Naive thymus-derived CD8-positive, alpha-beta T cell (primary cell): ENCODE results near the gene TSHZ1. TPM values are rescaled to one million over a fixed set of nuclear protein-coding genes. Genes with fewer than 3 reads are reported as not detected.

Experiments used
- ATAC-seq, 2 donors: fragments of 150-1000 bp; cut with Tn5 transposase in 1 of 2; sonication (Bioruptor Pico), chemical (Tn5 transposase) in 1 of 2; 1 replicate in 1 of 2; 2 replicates in 1 of 2; pipeline ENCODE4 v1.10.0; 2021; ENCODE audit warnings: mild to moderate bottlenecking in 2 of 2, moderate library complexity in 2 of 2
- POLR2A ChIA-PET: fragments of 350-600 bp; sonication (Branson Sonifier 250); formaldehyde crosslinking; loops from one replicate; lab custom pipeline; 2021; ENCODE audit warnings: antibody characterized with exemption; lab: Charles Lee
- DNase-seq, 10 donors: peaks; one replicate each; pipeline versions ENCODE4 v3.0.0 to v3.0.0-alpha.2; 2020 to 2022
- H3K27ac Mint-ChIP-seq, 10 donors: one replicate each; pipeline ENCODE4 v1.8.0; 2020 to 2022; ENCODE audit warnings: mild to moderate bottlenecking in 10 of 10, mixed read lengths in 10 of 10, moderate library complexity in 4 of 10, inconsistent platforms in 1 of 10
- H3K27me3 Mint-ChIP-seq, 5 donors: one replicate each; pipeline ENCODE4 v1.8.0; 2021 to 2022; ENCODE audit warnings: mixed read lengths in 5 of 5
- H3K36me3 Mint-ChIP-seq, 3 donors: one replicate each; pipeline ENCODE4 v1.8.0; 2020 to 2022; ENCODE audit warnings: mixed read lengths in 3 of 3, mild to moderate bottlenecking in 2 of 3, inconsistent platforms in 1 of 3
- H3K4me1 Mint-ChIP-seq, 4 donors: one replicate each; pipeline ENCODE4 v1.8.0; 2021 to 2022; ENCODE audit warnings: mixed read lengths in 4 of 4
- H3K4me3 Mint-ChIP-seq, 10 donors: one replicate each; pipeline ENCODE4 v1.8.0; 2020 to 2022; ENCODE audit warnings: mild to moderate bottlenecking in 10 of 10, mixed read lengths in 10 of 10, moderate library complexity in 6 of 10, inconsistent platforms in 1 of 10
- H3K9me3 Mint-ChIP-seq, 9 donors: one replicate each; pipeline ENCODE4 v1.8.0; 2020 to 2022; ENCODE audit warnings: mixed read lengths in 9 of 9, mild to moderate bottlenecking in 3 of 9, inconsistent platforms in 1 of 9, moderate library complexity in 1 of 9
- polyA plus RNA-seq, 3 donors: library from polyadenylated mRNA; unstranded; fragments of 300-500 nt; fragmentation: Illumina TruSeq; gene quantifications; one replicate each; pipeline ENCODE4 v1.2.3, GENCODE V29; 2021
- total RNA-seq, 8 experiments: library from RNA in 2 of 8; stranded (reverse) in 2 of 8; gene quantifications; one replicate each; pipeline ENCODE4 v1.2.3 and lab custom pipeline; 2021 to 2026

TSHZ1 gene
- total and polyA plus RNA-seq, 5 experiments from 2014 or later: 2.8 to 33.6 (median 7.1) TPM

DNA sequence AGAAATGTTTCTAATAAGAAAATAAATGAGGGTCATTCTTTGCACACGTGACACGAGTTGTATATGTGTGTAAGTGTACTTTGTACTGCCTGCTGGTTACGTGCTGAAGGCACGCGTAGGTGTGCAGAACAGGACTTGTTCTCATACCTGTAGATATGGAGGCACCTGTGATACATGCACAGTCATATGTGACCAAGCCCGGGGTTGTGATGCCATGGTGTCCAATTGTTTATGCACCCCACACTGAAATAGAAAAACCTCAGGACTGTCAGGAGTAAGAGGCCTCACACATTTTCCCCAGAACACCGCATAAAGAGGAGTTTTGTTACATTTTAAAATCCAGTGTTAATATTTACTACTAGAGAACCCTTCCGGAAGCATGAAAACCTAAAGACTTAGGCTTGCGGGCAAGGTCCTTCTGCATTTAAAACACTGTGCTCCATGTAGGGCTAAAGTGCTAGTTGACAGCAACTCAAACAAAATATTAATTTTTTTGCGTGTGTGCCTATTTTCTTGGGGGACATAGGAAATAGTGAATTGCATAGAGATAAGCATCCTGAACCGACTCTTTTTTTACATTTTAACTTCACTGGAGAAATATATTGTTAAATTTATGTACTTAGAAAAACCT lies 9.3 kb downstream of the TSHZ1 start:
- DNase-seq (no peak), ATAC-seq (no peak)
- no peaks in the 10 kb centered on the region for H3K27me3 Mint-ChIP-seq
- POLR2A ChIA-PET: no interaction called here
- H3K36me3 Mint-ChIP-seq: no peaks in the 10 kb centered on the region
- H3K4me3 Mint-ChIP-seq: peak overlapping the region in 5 of 10 donors; percentile 5 to 41 (median 29)
- peak overlapping the region in 9 of 10 donors; percentile 42 to 98 (median 79) for H3K27ac Mint-ChIP-seq
- peaks cover 39 to 96% (median 91%) of the 10 kb centered on the region in 4 donors for H3K4me1 Mint-ChIP-seq
- no peaks in the 10 kb centered on the region for H3K9me3 Mint-ChIP-seq

DNA sequence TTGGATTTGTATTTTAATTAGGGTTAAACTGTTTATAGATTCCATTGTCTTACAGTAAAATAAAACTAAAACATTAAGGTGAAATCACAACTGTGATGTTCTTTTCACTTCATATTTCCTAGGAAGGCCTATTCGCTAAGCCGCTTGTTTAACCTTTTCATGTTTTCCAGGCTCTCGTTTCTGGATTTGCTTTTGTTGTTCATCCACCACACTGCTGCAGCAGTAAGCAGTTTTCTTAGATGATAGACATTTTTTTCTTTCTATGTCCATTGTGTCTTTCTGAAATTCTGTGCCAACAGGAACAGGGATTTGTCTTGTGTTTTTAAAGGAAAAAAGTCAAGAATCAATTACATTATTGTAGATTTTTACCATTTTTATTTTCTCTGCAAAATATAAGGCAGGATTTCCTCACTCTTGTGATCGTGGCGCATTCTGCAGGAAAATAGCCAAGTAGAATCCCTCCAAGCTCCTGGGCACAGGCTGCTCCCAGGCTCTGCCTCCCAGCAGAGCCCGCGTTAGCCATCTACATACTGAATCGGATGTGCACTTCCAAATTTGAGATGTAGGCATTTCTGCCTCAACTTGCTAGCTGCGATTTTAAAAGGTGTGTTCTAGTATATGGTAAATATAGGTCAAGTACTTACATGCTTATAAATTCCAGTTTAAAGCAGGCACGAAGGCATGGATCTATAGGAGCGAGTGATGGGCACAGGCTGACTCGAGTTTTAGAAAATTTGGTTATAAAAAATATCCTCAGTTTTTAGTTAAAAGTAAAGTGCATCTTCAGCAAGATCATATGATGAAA lies 10.2 kb downstream of the TSHZ1 start:
- POLR2A ChIA-PET: interaction anchor here (1.3 to 1.7 kb wide), 4 partner anchors 8 to 31 kb away, joined by 3 to 5 read pairs (median 4); partner anchors contain the start of gene TSHZ1
- H3K27me3 Mint-ChIP-seq: no peaks in the 10 kb centered on the region
- DNase-seq: no peak
- H3K9me3 Mint-ChIP-seq: no peaks in the 10 kb centered on the region
- peaks cover 0 to 5% (median 0%) of the 10 kb centered on the region in 3 donors for H3K36me3 Mint-ChIP-seq
- peaks cover 35 to 92% (median 86%) of the 10 kb centered on the region in 4 donors for H3K4me1 Mint-ChIP-seq
- peak overlapping the region in 8 of 10 donors; percentile 22 to 98 (median 82) for H3K27ac Mint-ChIP-seq
- H3K4me3 Mint-ChIP-seq: peak overlapping the region in 3 of 10 donors; percentile 14 to 64 (median 22)
- ATAC-seq: no peak

DNA sequence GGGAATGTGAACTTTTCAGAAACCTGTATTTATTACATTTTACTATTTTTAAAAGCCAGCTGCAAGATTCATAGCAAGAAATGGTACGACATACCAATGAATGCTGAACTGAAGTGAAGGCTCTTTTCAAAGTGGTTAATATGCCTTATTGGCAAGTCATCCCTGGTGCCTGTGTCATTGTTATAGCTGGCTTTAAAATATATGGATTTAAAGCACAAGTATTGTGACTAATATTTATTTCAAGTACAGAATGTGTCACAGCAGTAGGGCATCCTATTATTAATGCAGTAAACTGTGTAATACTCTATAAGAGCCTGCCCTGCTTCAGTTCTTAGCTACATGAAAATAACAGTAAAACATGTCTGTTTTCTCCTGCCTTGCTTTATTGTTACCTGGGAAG lies 10.8 kb downstream of the TSHZ1 start:
- POLR2A ChIA-PET: interaction anchor here (1.3 to 1.7 kb wide), 5 partner anchors 9 to 30 kb away, joined by 3 to 5 read pairs (median 4); partner anchors contain the start of genes PTGR3 and TSHZ1
- Mint-ChIP-seq H3K36me3 (peaks cover 0 to 6% (median 0%) of the 10 kb centered on the region in 3 donors), H3K27ac (peak overlapping the region in 7 of 10 donors; percentile 24 to 98 (median 49)), H3K4me1 (peaks cover 35 to 91% (median 86%) of the 10 kb centered on the region in 4 donors), H3K27me3 (no peaks in the 10 kb centered on the region), H3K4me3 (peak overlapping the region in 1 of 10 donors; percentile 44), H3K9me3 (no peaks in the 10 kb centered on the region)
- no peak for DNase-seq
- no peak for ATAC-seq

DNA sequence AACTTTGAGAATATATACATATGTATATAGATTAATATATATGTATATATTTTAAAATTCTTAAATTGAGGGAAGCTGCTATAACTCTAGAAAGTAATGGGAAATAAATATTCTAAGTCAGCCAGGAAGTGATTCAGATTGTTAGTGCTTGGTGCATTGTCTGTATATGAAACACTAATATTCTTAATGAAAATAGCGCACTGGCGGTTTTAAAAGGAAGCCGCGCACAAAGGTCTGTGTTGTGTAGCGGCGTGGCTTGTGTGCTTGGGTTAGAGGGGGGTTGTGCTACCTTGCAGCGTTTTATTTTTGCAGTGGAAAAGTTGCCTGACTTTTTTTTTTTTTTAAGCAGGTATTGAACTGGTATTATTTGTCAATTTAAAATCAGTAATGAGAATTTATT lies 11.3 kb downstream of the TSHZ1 start:
- Mint-ChIP-seq H3K27ac (peak overlapping the region in 9 of 10 donors; percentile 14 to 98 (median 79)), H3K4me3 (peak overlapping the region; percentile 28 to 77 (median 58))

DNA sequence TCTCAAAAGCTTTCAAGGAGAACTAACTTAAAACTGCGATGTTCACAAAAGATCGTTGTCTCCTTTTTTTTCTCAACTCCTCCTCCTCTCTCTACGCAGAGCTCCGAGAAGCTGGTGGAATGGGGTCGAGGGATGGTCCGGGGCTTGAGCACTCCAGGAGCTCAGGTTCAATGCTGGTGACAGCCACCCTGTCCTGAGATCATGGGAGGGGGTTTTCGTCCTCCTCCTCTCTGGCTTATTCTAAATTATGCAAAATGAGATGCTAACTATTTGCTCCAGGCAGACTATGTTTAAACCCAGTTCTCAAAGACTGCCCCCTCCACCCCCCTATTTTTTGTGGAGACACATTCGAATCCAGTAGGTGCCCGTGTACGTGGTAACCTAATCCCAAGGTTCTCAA lies 11.8 kb downstream of the TSHZ1 start:
- H3K27ac Mint-ChIP-seq: peak overlapping the region in 9 of 10 donors; percentile 14 to 98 (median 78)
- H3K27me3 Mint-ChIP-seq: no peaks in the 10 kb centered on the region
- peak overlapping the region in 7 of 10 donors; percentile 11 to 77 (median 40) for H3K4me3 Mint-ChIP-seq
- DNase-seq (no peak), ATAC-seq (no peak)
- POLR2A ChIA-PET: interaction anchor here (1.5 kb wide), 2 partner anchors 14 to 24 kb away, joined by 3 read pairs; partner anchors contain the start of gene PTGR3
- peaks cover 32 to 91% (median 86%) of the 10 kb centered on the region in 4 donors for H3K4me1 Mint-ChIP-seq
- no peaks in the 10 kb centered on the region for H3K9me3 Mint-ChIP-seq
- H3K36me3 Mint-ChIP-seq: peaks cover 0 to 6% (median 0%) of the 10 kb centered on the region in 3 donors

More for the DNA sequence above, 11.3 kb downstream of the TSHZ1 start:
- Mint-ChIP-seq H3K4me1 (peaks cover 32 to 91% (median 86%) of the 10 kb centered on the region in 4 donors), H3K9me3 (no peaks in the 10 kb centered on the region), H3K36me3 (peaks cover 0 to 6% (median 0%) of the 10 kb centered on the region in 3 donors), H3K27me3 (no peaks in the 10 kb centered on the region)
- POLR2A ChIA-PET: interaction anchor here (1.3 to 1.7 kb wide), 5 partner anchors 9 to 29 kb away, joined by 3 to 5 read pairs (median 4); partner anchors contain the start of genes PTGR3 and TSHZ1
- peak in 1 of 2 donors; percentile 46 for ATAC-seq
- DNase-seq: no peak

DNA sequence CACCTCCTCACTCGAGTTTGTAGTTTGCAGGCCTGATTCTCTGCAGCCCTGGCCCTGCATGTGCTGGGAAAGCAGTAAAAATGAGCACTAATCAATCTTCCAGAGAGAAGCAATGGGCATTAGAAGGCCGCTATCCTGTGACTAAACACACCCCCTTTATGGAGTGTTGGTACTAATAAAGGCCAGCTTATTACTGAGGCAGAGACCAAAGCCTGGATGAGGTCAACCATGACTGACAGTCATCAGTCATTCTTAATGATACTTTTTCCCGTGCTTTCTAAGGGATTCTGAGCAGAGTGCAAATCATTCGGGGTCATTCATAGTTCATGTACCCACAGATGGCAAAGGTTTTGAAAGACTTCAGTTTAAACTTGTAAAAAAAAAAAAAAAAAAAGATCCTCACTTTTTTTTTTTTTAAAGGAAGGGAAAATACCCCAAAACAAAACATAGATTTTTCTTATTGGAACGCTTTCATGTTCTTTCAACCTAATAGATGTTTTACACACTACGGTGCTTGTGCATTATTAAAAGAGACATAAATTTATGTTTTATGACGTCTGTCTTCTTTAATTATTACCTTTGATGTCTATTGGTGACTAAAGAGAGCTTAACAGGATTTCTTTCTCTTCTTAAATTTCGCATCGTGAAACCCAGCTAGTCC lies 13.2 kb downstream of the TSHZ1 start:
- peaks cover 0 to 6% (median under 1%) of the 10 kb centered on the region in 3 donors for H3K36me3 Mint-ChIP-seq
- no peaks in the 10 kb centered on the region for H3K9me3 Mint-ChIP-seq
- peaks cover 32 to 91% (median 89%) of the 10 kb centered on the region in 4 donors for H3K4me1 Mint-ChIP-seq
- DNase-seq (no peak), ATAC-seq (no peak)
- H3K27ac Mint-ChIP-seq: peak overlapping the region in 9 of 10 donors; percentile 41 to 86 (median 62)
- POLR2A ChIA-PET: interaction anchor here (1.0 kb wide), 1 partner anchor 15 kb away, joined by 3 read pairs; the partner anchor contains the start of gene PTGR3
- H3K4me3 Mint-ChIP-seq: peak overlapping the region in 2 of 10 donors; percentile 5 to 7
- H3K27me3 Mint-ChIP-seq: no peaks in the 10 kb centered on the region

DNA sequence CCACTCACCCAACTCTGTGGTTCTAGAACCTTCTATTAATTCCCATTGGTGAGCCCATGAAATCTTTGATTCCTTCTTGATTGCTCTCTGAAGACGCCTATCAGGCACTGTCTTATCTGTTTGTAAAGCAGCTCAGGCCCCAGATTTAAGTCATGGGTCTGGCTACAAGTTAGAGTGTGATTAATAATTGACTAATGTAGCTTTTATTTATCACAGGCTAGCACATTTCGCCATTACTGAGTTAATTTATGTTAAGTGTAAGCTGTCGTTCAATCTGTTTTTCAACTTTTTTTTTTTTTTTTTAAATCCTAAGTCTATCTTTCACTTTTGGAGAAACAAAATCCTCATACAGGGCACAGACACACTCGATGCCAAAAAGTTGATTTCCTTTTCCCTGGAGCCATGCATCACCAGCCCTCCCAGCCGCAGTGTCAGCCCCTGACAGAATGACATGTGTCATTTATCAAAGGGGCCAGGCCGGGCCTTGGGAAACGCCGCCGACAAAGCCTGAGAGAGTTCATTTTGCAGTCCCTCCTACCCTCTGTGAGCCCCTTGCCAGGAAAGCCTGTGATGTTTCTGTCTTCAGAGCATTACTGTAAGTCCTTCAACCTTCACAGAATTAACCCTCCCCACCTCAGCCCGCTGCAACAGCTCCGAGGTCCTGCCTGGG lies 15.8 kb downstream of the TSHZ1 start:
- H3K27me3 Mint-ChIP-seq: no peaks in the 10 kb centered on the region
- no peaks in the 10 kb centered on the region for H3K9me3 Mint-ChIP-seq
- peaks cover 26 to 89% (median 87%) of the 10 kb centered on the region in 4 donors for H3K4me1 Mint-ChIP-seq
- H3K4me3 Mint-ChIP-seq: peak overlapping the region; percentile 47 to 78 (median 66)
- DNase-seq (no peak), ATAC-seq (peak; percentile 46 to 57)
- POLR2A ChIA-PET: no interaction called here
- H3K36me3 Mint-ChIP-seq: peaks cover 0 to 14% (median 9%) of the 10 kb centered on the region in 3 donors
- H3K27ac Mint-ChIP-seq: peak overlapping the region; percentile 51 to 92 (median 80)

DNA sequence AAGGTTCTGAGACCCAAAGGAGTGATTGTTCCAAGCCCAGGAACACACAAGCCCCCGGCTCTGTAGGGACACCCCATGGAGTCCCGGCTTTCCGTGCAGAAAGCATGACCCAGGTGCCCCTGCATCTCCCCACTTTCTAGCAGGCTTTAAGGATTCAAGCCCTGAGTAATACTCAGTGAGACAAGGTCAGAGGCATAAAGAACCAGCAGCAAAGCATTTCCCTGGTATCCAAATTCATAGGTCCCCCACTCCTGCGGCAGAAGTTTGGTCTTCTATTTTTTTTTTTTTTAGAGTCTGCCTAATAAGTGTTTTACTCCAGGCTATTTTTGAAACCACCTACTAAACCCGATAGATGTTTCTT lies 16.3 kb downstream of the TSHZ1 start:
- Mint-ChIP-seq H3K9me3 (no peaks in the 10 kb centered on the region), H3K4me3 (peak overlapping the region; percentile 43 to 78 (median 64)), H3K36me3 (peaks cover 0 to 14% (median 9%) of the 10 kb centered on the region in 3 donors), H3K27ac (peak overlapping the region; percentile 21 to 92 (median 80)), H3K27me3 (no peaks in the 10 kb centered on the region), H3K4me1 (peaks cover 25 to 85% (median 83%) of the 10 kb centered on the region in 4 donors)
- ATAC-seq: no peak
- POLR2A ChIA-PET: no interaction called here
- DNase-seq: no peak

DNA sequence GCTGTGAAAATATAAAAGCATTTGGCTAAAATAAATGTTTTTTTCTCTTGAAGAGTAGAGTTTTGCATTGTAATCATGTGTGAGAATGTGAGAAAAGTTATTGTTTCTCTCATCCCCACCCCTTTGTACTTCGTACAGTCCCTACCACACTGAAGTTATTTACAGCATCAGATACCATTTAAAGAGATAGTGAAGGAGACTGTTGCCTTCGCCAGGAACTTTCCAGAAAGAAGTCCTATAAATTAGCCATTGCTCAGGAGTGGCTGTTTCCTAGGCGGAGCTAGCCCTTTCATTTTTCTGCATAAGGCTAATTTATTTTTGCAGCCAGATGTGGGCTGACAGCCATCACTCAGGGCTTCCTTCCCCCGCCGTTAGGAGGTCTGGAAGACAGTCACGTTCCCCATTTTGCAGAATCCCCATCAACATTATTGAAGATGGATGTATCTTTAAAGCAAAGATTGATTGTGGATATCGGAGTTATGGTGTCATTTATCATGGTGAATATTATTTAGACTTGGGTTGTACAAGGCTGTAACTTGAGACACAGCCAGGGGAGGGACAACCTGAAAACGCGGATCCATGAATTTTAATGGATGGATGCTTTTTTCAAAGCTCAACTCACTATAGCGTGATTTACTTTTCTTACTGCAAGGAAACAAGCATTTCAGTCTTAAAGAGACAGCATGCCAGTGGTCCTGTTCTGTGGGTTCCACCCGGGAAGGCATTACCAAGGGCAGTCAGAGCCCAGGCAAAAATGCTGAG lies 17.1 kb downstream of the TSHZ1 start:
- Mint-ChIP-seq H3K4me1 (peaks cover 24 to 81% (median 78%) of the 10 kb centered on the region in 4 donors), H3K9me3 (no peaks in the 10 kb centered on the region), H3K4me3 (peak overlapping the region; percentile 28 to 78 (median 64)), H3K27ac (peak overlapping the region; percentile 24 to 92 (median 71)), H3K27me3 (no peaks in the 10 kb centered on the region), H3K36me3 (peaks cover 0 to 14% (median 9%) of the 10 kb centered on the region in 3 donors)
- ATAC-seq: no peak
- no peak for DNase-seq
- POLR2A ChIA-PET: interaction anchor here (1.3 to 2.9 kb wide), 2 partner anchors 17 to 18 kb away, joined by 9 to 16 read pairs; partner anchors contain the start of genes PTGR3 and TSHZ1

DNA sequence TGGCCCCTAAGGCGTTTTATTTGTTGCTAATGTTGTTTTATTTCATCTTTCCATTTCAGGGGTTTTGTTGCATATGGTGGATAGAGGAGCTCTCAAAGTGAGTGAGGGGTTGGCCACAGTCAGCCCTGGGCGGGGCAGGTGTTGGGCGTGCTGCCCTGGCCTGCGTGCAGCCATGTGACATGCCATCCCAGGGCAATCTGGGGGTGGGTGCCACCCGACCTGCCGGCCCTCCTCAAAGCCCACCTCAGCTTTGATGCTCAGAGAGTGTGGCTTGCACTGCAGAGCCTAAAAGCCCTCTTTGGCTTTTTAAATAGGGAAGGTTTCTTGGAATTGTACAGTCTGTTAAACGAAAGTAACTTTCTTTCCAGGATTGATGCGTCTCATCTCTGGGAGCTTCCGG lies 18.4 kb downstream of the TSHZ1 start:
- DNase-seq (no peak), ATAC-seq (no peak)
- Mint-ChIP-seq H3K9me3 (no peaks in the 10 kb centered on the region), H3K36me3 (peaks cover 0 to 14% (median 9%) of the 10 kb centered on the region in 3 donors), H3K27me3 (no peaks in the 10 kb centered on the region), H3K4me3 (peak overlapping the region in 2 of 10 donors; percentile 13 to 19), H3K4me1 (peaks cover 25 to 82% (median 74%) of the 10 kb centered on the region in 4 donors), H3K27ac (peak overlapping the region in 7 of 10 donors; percentile 29 to 91 (median 65))
- POLR2A ChIA-PET: interaction anchor here (0.6 to 2.9 kb wide), 5 partner anchors 15 to 461 kb away, joined by 3 to 16 read pairs (median 6); partner anchors contain the start of genes PTGR3 and TSHZ1
